Measurements from ENCODE around the gene CBLN2.

- TF ChIP-seq ZNF274 (IDR thresholded peaks at IDR 0.05; ENCODE audit: low read length): no peak
- no peak for TF ChIP-seq ZNF274 (tag by site-specific recombination; IDR thresholded peaks at IDR 0.05; ENCODE audit: borderline replicate concordance)
- no peak for TF ChIP-seq CTCF (tag by site-specific recombination; IDR thresholded peaks at IDR 0.05)
- TF ChIP-seq ELK4 (IDR thresholded peaks at IDR 0.05; ENCODE audit: borderline replicate concordance, low read depth, low read length): no peak
- TF ChIP-seq PRDM10 (tag by site-specific recombination; IDR thresholded peaks at IDR 0.05): no peak
- no peak for TF ChIP-seq SP2 (tag by site-specific recombination; IDR thresholded peaks at IDR 0.05)
- no peak for TF ChIP-seq ZNF335 (tag by site-specific recombination; conservative IDR thresholded peaks at IDR 0.05)
- TF ChIP-seq ZNF155 (tag by site-specific recombination; IDR thresholded peaks at IDR 0.05): no peak
- TF ChIP-seq ZSCAN18 (tag by site-specific recombination; IDR thresholded peaks at IDR 0.05): no peak
- no peak for TF ChIP-seq ZXDB (tag by site-specific recombination; IDR thresholded peaks at IDR 0.05)
- no peak for TF ChIP-seq WT1 (tag by site-specific recombination; IDR thresholded peaks at IDR 0.05)
- TF ChIP-seq TRIM28 (IDR thresholded peaks at IDR 0.05; ENCODE audit: borderline replicate concordance, low read length): no peak
- TF ChIP-seq ZNF416 (tag by site-specific recombination; IDR thresholded peaks at IDR 0.05): no peak
Observed at GRCh38 chr18:72542342-72542741, 1.8 kb downstream of the CBLN2 start.
